Measurements from ENCODE around the gene SPRYD4. TPM values are rescaled to one million over a fixed set of nuclear protein-coding genes. Genes with fewer than 3 reads are reported as not detected.

Gene SPRYD4
- total RNA-seq, 1 donor from 2014 or later, result 3.0 TPM

GRCh38 chr12:56479625-56480024 is 11.2 kb downstream of the SPRYD4 start:
- Histone ChIP-seq H3K27me3 (no peaks in the 10 kb centered on the region), H3K27ac (no peak overlapping the region), H3K9me3 (ENCODE audit: low read depth) (no peaks in the 10 kb centered on the region), H3K36me3 (no peaks in the 10 kb centered on the region), H3K79me2 (ENCODE audit: low read depth) (no peaks in the 10 kb centered on the region), H3K4me2 (no peak overlapping the region), H3K4me3 (no peak overlapping the region), H4K20me1 (ENCODE audit: low read depth) (no peaks in the 10 kb centered on the region), H2AFZ (replicated peaks) (no peak overlapping the region), H3F3A (ENCODE audit: low read depth) (peaks cover 4% of the 10 kb centered on the region), H3K4me1 (no peaks in the 10 kb centered on the region), H3K9ac (no peak overlapping the region)
- Mint-ChIP-seq H3K27ac (no peak overlapping the region), H3K4me1 (no peaks in the 10 kb centered on the region), H3K9me3 (no peaks in the 10 kb centered on the region), H3K27me3 (ENCODE audit: insufficient read depth, low read depth) (peaks cover 2% of the 10 kb centered on the region), H3K36me3 (peaks cover 7% of the 10 kb centered on the region), H3K4me3 (no peak overlapping the region)
- no peak for TF ChIP-seq CTCF (IDR thresholded peaks at IDR 0.05)
- TF ChIP-seq EZH2 (IDR thresholded peaks at IDR 0.05), result no peak
- TF ChIP-seq EZH2phosphoT487 (IDR thresholded peaks at IDR 0.05), result no peak
- DNase-seq (ENCODE audit: low spot score), result no peak

- H2AFZ ChIP-seq (replicated peaks), result no peak overlapping the region
- H3K27ac Mint-ChIP-seq, result no peak overlapping the region
- H3K9ac ChIP-seq, result no peak overlapping the region
- H3K4me1 Mint-ChIP-seq, result peaks cover 9% of the 10 kb centered on the region
- H4K20me1 ChIP-seq (ENCODE audit: low read depth), result no peaks in the 10 kb centered on the region
- TF ChIP-seq CTCF (IDR thresholded peaks at IDR 0.05), result no peak
- TF ChIP-seq EZH2 (IDR thresholded peaks at IDR 0.05), result no peak
- TF ChIP-seq EZH2phosphoT487 (IDR thresholded peaks at IDR 0.05), result no peak
- no peaks in the 10 kb centered on the region for H3K36me3 ChIP-seq
- peaks cover 44% of the 10 kb centered on the region for H3K27me3 ChIP-seq
- H3K79me2 ChIP-seq (ENCODE audit: low read depth), result no peaks in the 10 kb centered on the region
- no peaks in the 10 kb centered on the region for H3K9me3 ChIP-seq (ENCODE audit: low read depth)
- no peaks in the 10 kb centered on the region for H3K4me1 ChIP-seq
- no peak overlapping the region for H3K4me3 ChIP-seq
- H3K27ac ChIP-seq, result no peak overlapping the region
- peaks cover 33% of the 10 kb centered on the region for H3K27me3 Mint-ChIP-seq (ENCODE audit: insufficient read depth, low read depth)
- no peak overlapping the region for H3K4me2 ChIP-seq
- no peak for DNase-seq (ENCODE audit: low spot score)
- peaks cover 5% of the 10 kb centered on the region for H3K36me3 Mint-ChIP-seq
- peaks cover 14% of the 10 kb centered on the region for H3K9me3 Mint-ChIP-seq
- H3K4me3 Mint-ChIP-seq, result no peak overlapping the region
- peaks cover 9% of the 10 kb centered on the region for H3F3A ChIP-seq (ENCODE audit: low read depth)
Measured at GRCh38 chr12:56484566-56484965, 16.2 kb downstream of the SPRYD4 start.

- H3K9ac ChIP-seq, result no peak overlapping the region
- no peak for TF ChIP-seq EZH2 (IDR thresholded peaks at IDR 0.05)
- no peak for TF ChIP-seq CTCF (IDR thresholded peaks at IDR 0.05)
- TF ChIP-seq EZH2phosphoT487 (IDR thresholded peaks at IDR 0.05), result no peak
- H3K4me3 ChIP-seq, result no peak overlapping the region
- no peak for DNase-seq (ENCODE audit: low spot score)
- peaks cover 9% of the 10 kb centered on the region for H3K4me1 Mint-ChIP-seq
- H3K36me3 ChIP-seq, result no peaks in the 10 kb centered on the region
- H3K27me3 Mint-ChIP-seq (ENCODE audit: insufficient read depth, low read depth), result peaks cover 44% of the 10 kb centered on the region
- H3K9me3 Mint-ChIP-seq, result peaks cover 15% of the 10 kb centered on the region
- H3K79me2 ChIP-seq (ENCODE audit: low read depth), result no peaks in the 10 kb centered on the region
- peaks cover 65% of the 10 kb centered on the region for H3K27me3 ChIP-seq
- no peak overlapping the region for H2AFZ ChIP-seq (replicated peaks)
- H3F3A ChIP-seq (ENCODE audit: low read depth), result peaks cover 9% of the 10 kb centered on the region
- no peak overlapping the region for H3K4me2 ChIP-seq
- peaks cover 1% of the 10 kb centered on the region for H3K36me3 Mint-ChIP-seq
- H3K27ac Mint-ChIP-seq, result no peak overlapping the region
- H3K27ac ChIP-seq, result no peak overlapping the region
- H3K9me3 ChIP-seq (ENCODE audit: low read depth), result no peaks in the 10 kb centered on the region
- no peaks in the 10 kb centered on the region for H3K4me1 ChIP-seq
- H4K20me1 ChIP-seq (ENCODE audit: low read depth), result no peaks in the 10 kb centered on the region
- peak overlapping the region; percentile 89 for H3K4me3 Mint-ChIP-seq
Measured at GRCh38 chr12:56486694-56487093, 18.3 kb downstream of the SPRYD4 start.
